SK-N-SH treated with all-trans-retinoic acid at 6 μM for 48 hours (cell line): ENCODE results near the gene EPHA4.

Experiments used
- ARNTL ChIP-seq: fragments of 450-650 bp; formaldehyde crosslinking; IDR thresholded peaks from 2 replicates; pipeline ENCODE4 v1.5.0; 2020; ENCODE audit warnings: low read depth, mild to moderate bottlenecking, moderate library complexity, borderline replicate concordance
- CSDC2 ChIP-seq: fragments of 250-450 bp; sonication (Bioruptor Pico); IDR thresholded peaks from 2 replicates; pipeline ENCODE4 v1.5.0; 2020; ENCODE audit warnings: mild to moderate bottlenecking, moderate library complexity
- GLIS3 ChIP-seq: fragments of 250-450 bp; sonication (Bioruptor Pico); IDR thresholded peaks from 2 replicates; pipeline ENCODE4 v1.5.0; 2020; ENCODE audit warnings: mild to moderate bottlenecking, moderate library complexity
- OSR1 ChIP-seq: fragments of 250-450 bp; sonication (Bioruptor Pico); IDR thresholded peaks from 2 replicates; pipeline ENCODE4 v1.8.0; 2022; ENCODE audit warnings: moderate library complexity, mild to moderate bottlenecking, inconsistent platforms
- SNAI2 ChIP-seq: fragments of 250-450 bp; sonication (Bioruptor Pico); IDR thresholded peaks from 2 replicates; pipeline ENCODE4 v1.5.0; 2020; ENCODE audit warnings: mild to moderate bottlenecking, moderate library complexity
- ZC3H10 ChIP-seq: fragments of 250-450 bp; sonication (Bioruptor Pico); IDR thresholded peaks from 2 replicates; pipeline ENCODE4 v1.5.1; 2021; ENCODE audit warnings: mild to moderate bottlenecking, moderate library complexity
- ZFP3 ChIP-seq: fragments of 250-450 bp; sonication (Bioruptor Pico); IDR thresholded peaks from 2 replicates; pipeline ENCODE4 v1.5.0; 2020; ENCODE audit warnings: mild to moderate bottlenecking, moderate library complexity
- ZFP30 ChIP-seq: fragments of 450-650 bp; formaldehyde crosslinking; IDR thresholded peaks from 2 replicates; pipeline ENCODE4 v1.5.0; 2022; ENCODE audit warnings: mild to moderate bottlenecking, moderate library complexity
- ZNF70 ChIP-seq: fragments of 450-650 bp; formaldehyde crosslinking; IDR thresholded peaks from 2 replicates; pipeline ENCODE4 v1.5.0; 2020; ENCODE audit warnings: mild to moderate bottlenecking, moderate library complexity
- TF ChIP-seq, protein P1 (sequence below): fragments of 250-450 bp; sonication (Bioruptor Pico); IDR thresholded peaks from 2 replicates; pipeline ENCODE4 v1.8.0; 2020; ENCODE audit warnings: mild to moderate bottlenecking, moderate library complexity, borderline replicate concordance

DNA sequence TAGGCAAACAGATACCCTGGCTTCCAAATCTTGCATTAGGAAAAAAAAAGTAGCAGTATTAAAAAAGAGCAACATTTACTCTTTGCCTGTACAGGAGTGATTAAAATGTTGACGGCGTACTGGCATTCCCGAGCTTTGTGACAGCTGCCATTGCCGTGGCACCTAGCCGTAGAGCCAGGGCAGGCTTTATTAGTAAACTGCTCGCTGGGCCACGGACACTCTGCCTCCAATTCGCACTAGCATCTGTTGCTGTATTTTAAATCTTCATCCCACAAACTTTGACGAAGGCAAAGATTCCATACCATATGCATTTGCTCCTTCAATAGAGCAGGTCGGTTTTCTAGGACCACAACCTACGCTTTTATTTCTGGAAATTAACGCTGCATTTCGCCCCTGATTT lies 44.5 kb upstream of the EPHA4 start:
- no peak for TF ChIP-seq ZC3H10 (CRISPR knock-in tag)
- TF ChIP-seq CSDC2, result no peak
- TF ChIP-seq OSR1, result no peak
- TF ChIP-seq, protein P1, sequence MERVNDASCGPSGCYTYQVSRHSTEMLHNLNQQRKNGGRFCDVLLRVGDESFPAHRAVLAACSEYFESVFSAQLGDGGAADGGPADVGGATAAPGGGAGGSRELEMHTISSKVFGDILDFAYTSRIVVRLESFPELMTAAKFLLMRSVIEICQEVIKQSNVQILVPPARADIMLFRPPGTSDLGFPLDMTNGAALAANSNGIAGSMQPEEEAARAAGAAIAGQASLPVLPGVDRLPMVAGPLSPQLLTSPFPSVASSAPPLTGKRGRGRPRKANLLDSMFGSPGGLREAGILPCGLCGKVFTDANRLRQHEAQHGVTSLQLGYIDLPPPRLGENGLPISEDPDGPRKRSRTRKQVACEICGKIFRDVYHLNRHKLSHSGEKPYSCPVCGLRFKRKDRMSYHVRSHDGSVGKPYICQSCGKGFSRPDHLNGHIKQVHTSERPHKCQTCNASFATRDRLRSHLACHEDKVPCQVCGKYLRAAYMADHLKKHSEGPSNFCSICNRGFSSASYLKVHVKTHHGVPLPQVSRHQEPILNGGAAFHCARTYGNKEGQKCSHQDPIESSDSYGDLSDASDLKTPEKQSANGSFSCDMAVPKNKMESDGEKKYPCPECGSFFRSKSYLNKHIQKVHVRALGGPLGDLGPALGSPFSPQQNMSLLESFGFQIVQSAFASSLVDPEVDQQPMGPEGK, result no peak
- TF ChIP-seq SNAI2 (CRISPR knock-in tag), result no peak
- TF ChIP-seq GLIS3 (CRISPR knock-in tag), result no peak
- no peak for TF ChIP-seq ZFP30 (CRISPR knock-in tag)
- no peak for TF ChIP-seq ZNF70 (CRISPR knock-in tag)
- TF ChIP-seq ZFP3 (CRISPR knock-in tag), result no peak
- TF ChIP-seq ARNTL (CRISPR knock-in tag), result no peak
